ENCODE results near the gene CACFD1.

DNA sequence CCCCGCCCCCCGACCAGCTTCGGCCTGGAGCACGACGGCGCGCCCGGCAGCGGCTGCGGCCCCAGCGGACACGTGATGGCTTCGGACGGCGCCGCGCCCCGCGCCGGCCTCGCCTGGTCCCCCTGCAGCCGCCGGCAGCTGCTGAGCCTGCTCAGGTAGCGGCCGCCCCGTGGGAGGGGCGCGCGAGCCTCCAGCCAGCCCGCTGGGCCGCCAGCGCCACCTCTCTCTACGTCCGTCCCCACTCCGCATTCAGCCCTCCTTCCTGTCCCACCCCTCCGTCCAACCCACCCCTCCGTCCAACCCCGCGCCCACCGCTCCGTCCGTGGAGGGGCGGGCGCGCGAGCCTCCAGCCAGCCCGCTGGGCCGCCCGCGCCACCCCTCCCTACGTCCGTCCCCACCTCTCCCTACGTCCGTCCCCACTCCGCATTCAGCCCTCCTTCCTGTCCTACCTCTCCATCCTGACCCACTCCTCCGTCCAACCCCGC is 31.1 kb upstream of the CACFD1 start:
- TF ChIP-seq, protein P1, sequence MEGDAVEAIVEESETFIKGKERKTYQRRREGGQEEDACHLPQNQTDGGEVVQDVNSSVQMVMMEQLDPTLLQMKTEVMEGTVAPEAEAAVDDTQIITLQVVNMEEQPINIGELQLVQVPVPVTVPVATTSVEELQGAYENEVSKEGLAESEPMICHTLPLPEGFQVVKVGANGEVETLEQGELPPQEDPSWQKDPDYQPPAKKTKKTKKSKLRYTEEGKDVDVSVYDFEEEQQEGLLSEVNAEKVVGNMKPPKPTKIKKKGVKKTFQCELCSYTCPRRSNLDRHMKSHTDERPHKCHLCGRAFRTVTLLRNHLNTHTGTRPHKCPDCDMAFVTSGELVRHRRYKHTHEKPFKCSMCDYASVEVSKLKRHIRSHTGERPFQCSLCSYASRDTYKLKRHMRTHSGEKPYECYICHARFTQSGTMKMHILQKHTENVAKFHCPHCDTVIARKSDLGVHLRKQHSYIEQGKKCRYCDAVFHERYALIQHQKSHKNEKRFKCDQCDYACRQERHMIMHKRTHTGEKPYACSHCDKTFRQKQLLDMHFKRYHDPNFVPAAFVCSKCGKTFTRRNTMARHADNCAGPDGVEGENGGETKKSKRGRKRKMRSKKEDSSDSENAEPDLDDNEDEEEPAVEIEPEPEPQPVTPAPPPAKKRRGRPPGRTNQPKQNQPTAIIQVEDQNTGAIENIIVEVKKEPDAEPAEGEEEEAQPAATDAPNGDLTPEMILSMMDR (IDR thresholded peaks at IDR 0.05), result no peak
- no peak for TF ChIP-seq POLR2A (IDR thresholded peaks at IDR 0.05)

Measured in uterus (tissue), 2 donors.